Measurements from ENCODE around the gene TOX2.

TOX2 gene

DNA sequence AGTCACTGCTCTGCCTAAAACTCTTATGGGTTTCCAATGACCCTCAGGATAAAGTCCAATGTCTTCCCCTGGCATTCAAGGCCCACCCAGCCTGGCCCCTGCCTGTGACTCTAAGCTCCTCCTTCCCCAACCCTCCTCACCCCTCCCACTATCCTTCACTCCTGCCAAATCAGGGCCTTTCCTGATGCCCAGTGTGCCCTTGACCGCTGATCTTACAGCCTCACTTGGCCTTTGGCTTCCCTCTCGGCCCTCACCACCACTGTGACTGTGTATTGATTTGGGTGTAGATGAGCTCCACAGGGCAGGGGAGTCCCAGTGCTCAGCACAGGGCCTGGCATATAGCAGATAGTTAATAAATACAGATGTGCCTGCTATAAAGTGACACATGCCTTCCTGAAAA is 115.7 kb downstream of the TOX2 start:
- Histone ChIP-seq H3K36me3 (no peaks in the 10 kb centered on the region), H3K27me3 (no peaks in the 10 kb centered on the region), H3K4me1 (no peaks in the 10 kb centered on the region), H3K9me3 (no peaks in the 10 kb centered on the region), H3K4me3 (ENCODE audit: low read depth, low read length) (no peak overlapping the region)
- TF ChIP-seq, protein P1, sequence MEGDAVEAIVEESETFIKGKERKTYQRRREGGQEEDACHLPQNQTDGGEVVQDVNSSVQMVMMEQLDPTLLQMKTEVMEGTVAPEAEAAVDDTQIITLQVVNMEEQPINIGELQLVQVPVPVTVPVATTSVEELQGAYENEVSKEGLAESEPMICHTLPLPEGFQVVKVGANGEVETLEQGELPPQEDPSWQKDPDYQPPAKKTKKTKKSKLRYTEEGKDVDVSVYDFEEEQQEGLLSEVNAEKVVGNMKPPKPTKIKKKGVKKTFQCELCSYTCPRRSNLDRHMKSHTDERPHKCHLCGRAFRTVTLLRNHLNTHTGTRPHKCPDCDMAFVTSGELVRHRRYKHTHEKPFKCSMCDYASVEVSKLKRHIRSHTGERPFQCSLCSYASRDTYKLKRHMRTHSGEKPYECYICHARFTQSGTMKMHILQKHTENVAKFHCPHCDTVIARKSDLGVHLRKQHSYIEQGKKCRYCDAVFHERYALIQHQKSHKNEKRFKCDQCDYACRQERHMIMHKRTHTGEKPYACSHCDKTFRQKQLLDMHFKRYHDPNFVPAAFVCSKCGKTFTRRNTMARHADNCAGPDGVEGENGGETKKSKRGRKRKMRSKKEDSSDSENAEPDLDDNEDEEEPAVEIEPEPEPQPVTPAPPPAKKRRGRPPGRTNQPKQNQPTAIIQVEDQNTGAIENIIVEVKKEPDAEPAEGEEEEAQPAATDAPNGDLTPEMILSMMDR (IDR thresholded peaks at IDR 0.05; ENCODE audit: low read depth, low read length): no peak
- no peak for DNase-seq

DNA sequence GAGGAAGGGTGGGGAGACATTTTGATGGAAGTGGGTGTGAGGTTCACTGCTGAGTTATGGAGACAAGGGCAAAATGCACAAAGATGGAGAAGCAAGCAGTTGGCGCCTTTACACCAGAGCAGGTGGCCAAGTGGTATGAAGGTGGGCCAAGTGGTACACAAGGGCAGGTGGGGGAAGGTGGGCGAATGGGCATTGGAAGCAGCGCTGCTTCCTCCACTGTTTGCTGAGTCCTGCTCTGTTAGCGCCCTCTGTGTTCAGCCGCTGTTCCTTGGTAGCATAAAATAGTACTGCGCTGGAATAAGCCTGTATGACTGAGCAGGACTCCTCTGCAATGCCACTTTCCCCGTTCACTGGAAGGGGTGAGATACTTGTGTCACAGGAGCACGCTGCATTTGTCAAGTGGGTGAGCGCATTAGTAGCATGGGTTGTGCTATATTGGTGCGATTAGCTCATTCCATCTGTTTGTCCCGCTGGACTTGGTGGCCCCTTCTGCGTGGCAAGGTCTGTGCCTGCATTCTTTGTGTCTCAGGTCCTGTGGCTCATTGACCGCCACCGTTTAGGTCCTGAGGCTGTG is 116.4 kb downstream of the TOX2 start:
- no peaks in the 10 kb centered on the region for H3K4me1 ChIP-seq
- H3K36me3 ChIP-seq: no peaks in the 10 kb centered on the region
- H3K9me3 ChIP-seq: no peaks in the 10 kb centered on the region
- H3K4me3 ChIP-seq (ENCODE audit: low read depth, low read length): no peak overlapping the region
- DNase-seq: no peak
- H3K27me3 ChIP-seq: no peaks in the 10 kb centered on the region
- TF ChIP-seq, protein P1 (IDR thresholded peaks at IDR 0.05; ENCODE audit: low read depth, low read length): no peak

DNA sequence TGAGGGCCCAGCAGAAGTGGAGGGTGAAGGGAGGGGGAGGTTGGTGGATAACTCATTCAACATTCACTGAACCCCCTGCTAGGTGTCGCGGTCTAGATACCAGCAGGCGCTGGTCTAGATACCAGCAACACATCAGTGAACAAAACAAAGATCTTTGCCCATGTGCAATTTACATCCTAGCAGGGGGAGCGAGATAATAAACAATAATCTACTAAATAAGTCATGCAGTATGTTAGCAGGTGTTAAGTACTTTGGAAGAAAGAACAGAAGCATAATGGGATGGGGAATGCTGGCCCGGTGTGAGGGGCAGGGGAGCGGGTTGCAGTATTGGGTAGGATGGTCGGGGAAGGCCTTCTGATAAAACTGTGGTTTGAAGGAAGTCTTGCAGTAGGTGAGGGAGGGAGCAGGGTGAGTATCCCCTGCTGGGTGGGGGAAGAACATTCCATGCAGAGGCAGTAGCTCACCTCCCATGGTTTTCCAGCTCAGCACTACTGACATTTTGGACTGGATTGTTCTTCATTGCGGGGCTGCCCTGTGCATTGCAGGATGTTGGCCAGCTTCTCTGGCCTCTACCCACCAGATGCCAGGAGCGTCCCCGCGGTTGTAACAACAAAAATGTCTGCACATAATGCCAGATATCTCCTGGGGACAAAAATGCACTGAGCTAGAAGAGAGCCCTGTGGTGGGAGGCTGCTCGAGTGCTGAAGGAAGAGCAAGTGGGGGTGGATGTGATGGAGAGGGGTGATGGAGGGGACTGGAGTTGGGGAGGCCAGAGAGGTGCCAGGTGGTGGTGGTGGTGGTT is 117.3 kb downstream of the TOX2 start:
- DNase-seq: no peak
- TF ChIP-seq, protein P1 (IDR thresholded peaks at IDR 0.05; ENCODE audit: low read depth, low read length): no peak
- no peaks in the 10 kb centered on the region for H3K36me3 ChIP-seq

DNA sequence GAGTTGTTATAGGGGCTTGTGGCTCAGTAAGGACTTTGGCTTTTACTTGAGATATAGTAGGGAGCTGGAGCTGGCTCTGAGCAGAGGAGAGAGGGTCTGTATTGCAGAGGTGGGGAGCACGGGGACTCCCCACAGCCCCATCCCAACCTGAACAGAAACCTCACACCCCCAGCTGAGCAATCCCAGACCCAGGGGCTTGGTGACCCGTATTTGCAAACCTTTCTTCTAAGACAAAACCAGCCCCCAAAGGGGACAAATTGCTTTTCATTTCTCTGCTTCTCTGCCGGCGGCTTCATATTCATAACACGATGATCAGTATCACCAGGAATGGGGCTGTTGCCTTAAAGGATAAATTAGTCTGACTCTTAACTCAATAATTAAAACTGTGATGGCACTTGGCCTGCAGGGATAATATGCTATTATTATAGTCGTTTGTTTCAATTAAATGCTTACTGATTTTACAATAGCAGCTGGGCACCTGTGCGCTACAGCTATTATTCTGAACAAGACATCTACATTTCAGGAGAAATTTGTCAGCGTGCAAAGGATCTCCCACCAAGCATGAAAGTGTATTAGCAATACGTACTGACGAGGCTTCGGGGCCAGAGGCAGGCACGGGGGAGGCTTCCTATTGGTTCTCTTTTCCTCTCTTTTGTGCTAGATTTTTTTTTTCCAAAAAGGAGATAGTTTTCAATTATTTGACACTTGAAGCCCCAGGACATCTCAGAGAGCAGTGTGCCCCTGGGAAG is 118.1 kb downstream of the TOX2 start:
- Histone ChIP-seq H3K36me3 (no peaks in the 10 kb centered on the region), H3K4me1 (no peaks in the 10 kb centered on the region), H3K27me3 (no peaks in the 10 kb centered on the region), H3K9me3 (no peaks in the 10 kb centered on the region), H3K4me3 (ENCODE audit: low read depth, low read length) (no peak overlapping the region)
- no peak for DNase-seq
- TF ChIP-seq, protein P1 (IDR thresholded peaks at IDR 0.05; ENCODE audit: low read depth, low read length): no peak

More for the DNA sequence above, 117.3 kb downstream of the TOX2 start:
- Histone ChIP-seq H3K9me3 (no peaks in the 10 kb centered on the region), H3K4me1 (no peaks in the 10 kb centered on the region), H3K27me3 (no peaks in the 10 kb centered on the region), H3K4me3 (ENCODE audit: low read depth, low read length) (no peak overlapping the region)

DNA sequence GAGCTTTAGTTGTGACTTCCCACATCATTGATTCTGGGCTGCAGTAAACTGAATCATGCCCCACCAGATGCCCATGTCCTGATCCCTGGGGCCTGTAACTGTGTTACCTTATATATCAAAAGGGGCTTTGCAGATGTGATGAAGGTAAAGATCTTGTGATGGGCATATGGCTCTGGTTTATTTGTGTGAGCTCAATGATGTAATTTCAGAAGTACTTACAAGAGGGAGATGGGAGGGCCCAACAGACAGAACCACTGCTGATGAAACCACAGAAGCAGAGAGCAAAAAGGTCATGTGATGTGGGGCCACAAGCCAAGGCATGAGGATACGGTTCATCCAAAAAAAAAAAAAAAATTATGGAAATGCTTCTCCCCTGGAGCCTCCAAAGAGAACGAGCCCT is 118.7 kb downstream of the TOX2 start:
- Histone ChIP-seq H3K9me3 (no peaks in the 10 kb centered on the region), H3K27me3 (no peaks in the 10 kb centered on the region), H3K36me3 (no peaks in the 10 kb centered on the region), H3K4me1 (no peaks in the 10 kb centered on the region), H3K4me3 (ENCODE audit: low read depth, low read length) (no peak overlapping the region)
- DNase-seq: no peak
- TF ChIP-seq, protein P1 (IDR thresholded peaks at IDR 0.05; ENCODE audit: low read depth, low read length): no peak

Measured in BE2C (cell line).